OCI-M1 (cell line): ENCODE measurements around the gene DRICH1.
A peak's percentile ranks its signal among the peaks of the same experiment; 100 is the strongest.
"Not testable (repeated sequence)": the region's sequence is repeated elsewhere in the genome, so short reads cannot be mapped to it uniquely, and the experiment has no call there.

Experiments used
- DNase-seq: peaks from one replicate; lab custom pipeline; 2025; lab: John Stamatoyannopoulos, UW

Gene DRICH1

GRCh38 chr22:23598805-23599518 lies 33.2 kb downstream of the DRICH1 start:
- no peak for DNase-seq

DNA sequence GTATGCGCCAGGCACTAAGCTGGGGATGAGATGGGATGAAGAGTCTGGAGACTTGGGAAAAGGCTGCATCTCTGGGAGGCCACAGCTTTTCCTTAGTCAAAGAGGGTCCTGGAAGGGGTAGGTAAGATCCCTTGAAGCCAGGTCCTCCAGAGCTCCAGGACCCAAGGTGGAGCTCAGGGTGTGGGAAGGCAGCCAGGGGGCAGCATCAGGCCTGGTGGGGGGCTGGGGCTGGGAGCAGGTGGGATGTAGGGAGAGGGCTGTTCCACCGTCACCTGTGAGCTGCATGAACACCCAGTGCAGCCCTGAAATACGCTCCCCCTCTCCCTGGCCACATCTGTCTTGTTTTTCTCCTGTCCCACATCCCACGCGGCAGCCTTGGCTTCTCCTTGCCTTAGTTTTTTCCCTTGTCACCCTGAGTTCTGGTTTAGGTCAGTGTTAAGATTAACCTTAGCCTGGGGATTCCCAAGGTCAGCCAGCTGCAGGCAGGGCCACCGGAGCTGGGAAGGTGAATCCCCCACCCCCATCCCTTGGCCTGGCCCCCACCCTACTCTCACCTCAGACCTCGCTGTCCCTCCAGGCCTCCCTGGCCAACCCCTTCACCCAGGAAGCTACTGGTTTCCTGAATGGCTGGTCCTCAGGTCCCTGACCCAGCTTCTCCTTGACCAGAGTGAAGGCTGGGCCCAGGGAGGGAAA lies 34.4 kb downstream of the DRICH1 start:
- DNase-seq: not testable (repeated sequence)

GRCh38 chr22:23595904-23596303 lies 36.2 kb downstream of the DRICH1 start:
- not testable (repeated sequence) for DNase-seq

DNA sequence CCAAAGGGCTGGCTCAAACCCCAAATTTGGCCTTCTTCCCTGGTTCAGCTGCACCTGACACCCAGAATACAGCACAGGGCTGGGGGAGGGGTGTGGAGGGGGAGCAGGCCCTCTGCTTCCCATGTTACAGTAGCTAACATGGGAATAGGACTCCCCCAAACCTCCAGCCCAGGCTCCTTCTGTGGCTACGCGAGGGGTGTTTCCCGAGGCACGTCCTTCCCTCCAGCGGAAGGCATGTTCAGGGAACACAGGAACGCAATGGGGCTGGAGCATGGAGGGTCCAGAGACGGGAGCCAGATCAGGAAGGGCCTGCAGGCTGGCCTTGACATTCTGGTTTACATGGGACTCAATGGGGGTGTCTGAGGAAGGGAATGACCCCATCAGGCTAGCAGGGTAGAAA lies 40.3 kb downstream of the DRICH1 start:
- no peak for DNase-seq

DNA sequence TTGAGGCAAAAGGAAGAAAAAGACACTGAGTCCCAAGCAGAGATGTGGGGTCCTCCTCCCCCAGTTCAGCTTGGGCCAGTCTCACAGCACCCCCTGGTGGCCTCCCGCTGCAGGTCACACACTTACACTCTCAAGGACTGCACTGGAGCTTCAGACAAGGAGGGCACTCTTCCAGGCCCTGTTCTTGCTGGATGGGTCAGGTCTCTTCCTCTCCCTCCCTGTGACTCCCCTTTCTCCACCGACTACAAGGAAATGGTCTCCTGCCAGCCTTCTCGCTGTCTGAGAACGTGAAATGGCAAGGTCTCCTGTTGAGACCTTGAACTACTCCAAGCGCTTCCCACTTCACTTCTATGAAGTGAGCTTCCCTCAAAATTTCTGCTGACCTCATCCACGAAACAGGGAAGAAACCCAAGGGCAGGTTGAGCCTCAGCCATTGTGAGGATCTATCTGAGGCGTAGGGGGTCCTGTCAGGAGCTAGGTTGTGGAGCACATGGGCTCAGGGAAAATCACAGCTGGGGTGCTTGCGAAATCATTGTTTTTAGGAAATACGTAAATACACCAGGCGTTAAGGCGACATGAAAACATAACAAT lies 40.8 kb downstream of the DRICH1 start:
- peak; percentile 72 for DNase-seq

GRCh38 chr22:23583836-23584235 lies 48.3 kb downstream of the DRICH1 start:
- no peak for DNase-seq

DNA sequence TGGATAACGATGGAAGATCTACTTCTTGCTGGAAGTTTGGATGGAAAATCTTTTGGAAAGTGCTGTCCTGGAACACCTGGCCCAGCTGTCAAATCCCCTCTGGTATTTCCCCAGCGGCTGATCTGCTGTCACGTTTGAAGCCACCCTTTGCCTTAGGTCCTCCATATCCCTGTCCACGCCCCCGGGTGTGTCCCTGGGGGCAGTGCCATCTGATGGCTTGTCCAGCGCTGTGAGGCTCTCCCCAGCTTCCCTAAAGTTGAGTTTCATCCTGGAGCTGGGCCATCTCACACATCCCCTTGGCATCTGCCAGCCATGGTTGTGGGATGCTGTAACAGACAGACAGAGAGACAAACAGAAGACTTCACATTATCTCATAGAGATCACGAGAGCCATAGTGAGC lies 49.0 kb downstream of the DRICH1 start:
- no peak for DNase-seq

DNA sequence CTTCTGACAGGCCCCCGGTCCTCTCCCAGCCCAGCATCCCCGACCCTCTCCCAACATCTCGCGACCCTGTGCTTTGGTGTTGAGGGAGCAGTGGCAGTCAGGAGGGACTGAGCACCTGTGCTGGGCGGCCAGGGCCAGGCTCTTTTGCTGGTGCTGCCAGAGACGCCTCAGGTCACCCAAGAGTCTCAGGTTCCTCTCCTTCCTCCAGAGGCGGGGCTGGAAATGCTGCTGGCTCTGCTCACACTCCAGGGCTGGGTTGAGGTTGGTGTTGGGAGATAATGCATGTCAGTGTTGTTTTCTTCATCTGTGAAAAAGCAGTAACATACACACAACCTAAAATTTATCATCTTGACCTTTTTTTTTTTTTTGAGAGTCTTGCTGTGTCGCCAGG lies 50.9 kb downstream of the DRICH1 start:
- DNase-seq: no peak

GRCh38 chr22:23580576-23581259 lies 51.4 kb downstream of the DRICH1 start:
- DNase-seq: peak; percentile 51

DNA sequence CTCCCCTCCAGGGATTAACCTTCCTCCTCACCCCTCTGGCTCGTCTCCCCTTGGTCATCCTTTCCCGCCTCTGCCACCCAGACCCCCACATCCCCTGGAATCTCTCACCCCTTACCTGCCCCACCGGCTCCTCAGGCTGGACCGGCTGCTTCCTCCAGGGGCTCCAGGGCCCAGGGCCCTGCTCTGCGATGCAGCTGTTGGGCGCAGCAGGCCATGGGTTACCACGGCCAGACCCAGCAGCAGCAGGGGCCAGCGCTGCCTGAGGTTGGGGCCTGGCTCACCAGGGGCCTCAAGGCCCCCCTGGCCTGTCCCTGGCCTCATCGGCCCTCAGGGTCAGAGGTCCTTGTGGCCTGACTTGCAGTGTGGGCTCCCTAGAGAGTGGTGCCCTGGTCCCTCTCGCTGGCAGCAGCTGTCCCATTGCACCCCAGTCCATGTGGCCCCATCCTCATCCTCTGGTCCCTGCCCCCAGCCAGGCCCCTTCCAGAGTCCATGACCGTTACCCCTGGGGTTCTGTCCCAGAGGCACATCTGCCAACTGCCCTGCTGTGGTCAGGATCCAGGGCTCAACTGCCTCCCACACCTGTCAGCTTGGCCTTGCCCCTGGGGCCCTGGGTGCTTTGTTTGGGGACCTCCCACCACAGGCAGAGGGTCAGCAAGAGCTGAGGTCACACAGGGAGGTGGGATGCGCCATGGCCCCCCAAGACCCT lies 52.1 kb downstream of the DRICH1 start, which contains the start of gene IGLL1:
TSS of gene IGLL1 (minus strand) at position 421 of the 706 bp plus-strand sequence. CDS start at position 321, 100 bp downstream.
- DNase-seq: no peak

DNA sequence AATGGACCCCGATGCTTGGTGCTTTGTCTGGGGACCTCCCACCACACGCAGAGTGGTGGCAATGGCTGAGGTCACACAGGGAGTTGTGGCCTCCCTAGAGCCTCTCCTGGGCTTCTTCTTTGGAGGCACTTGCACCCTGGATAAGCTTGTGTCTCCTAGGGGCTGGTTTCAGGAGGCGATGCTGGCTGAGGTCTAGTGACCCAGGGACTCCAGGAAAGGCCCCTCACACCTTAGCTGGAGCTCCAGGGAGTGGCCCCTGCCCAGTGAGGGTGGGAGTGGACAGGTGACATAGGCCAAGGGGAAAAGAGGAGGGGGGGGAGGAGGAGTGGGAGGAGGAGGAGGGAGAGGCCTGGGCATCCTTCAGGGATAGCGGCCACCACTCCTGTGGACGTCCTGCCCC lies 52.8 kb downstream of the DRICH1 start:
- DNase-seq: no peak

DNA sequence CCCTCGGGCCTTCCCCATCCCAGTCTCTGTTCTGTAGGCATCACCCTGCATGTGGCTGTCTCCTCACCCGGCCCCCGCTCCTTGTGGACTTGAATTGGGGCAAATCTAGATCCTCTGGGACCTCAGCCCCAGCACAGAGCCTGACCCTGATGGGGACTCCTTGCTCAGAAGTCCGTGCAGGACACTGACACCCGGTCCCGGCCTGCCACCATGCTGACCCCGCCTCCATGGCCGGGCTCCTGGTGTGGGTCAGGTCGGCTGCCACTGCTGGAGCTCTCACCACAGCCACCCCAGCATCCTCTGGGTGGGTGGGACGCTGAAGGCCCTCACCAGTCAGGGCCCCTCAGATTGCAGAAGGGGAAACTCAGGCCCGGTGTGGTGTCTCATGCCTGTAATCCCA lies 53.8 kb downstream of the DRICH1 start:
- DNase-seq: no peak

DNA sequence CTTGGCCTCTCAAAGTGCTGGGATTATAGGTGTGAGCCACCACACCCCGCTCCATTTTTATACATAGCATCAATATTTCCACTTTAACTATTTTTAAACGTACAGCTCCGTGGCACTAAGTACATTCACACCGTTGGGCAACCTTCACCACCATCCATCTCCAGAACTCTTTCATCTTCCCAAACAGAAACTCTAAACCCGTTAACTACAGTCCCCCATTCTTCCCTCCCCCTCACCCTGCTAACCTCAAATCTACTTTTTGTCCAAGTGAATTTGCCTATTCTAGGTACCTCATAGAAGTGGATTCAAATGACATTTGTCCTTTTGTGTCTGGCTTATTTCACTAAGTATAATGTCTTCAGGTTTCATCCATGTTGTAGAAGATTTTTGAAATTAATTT lies 55.4 kb downstream of the DRICH1 start:
- DNase-seq: no peak

DNA sequence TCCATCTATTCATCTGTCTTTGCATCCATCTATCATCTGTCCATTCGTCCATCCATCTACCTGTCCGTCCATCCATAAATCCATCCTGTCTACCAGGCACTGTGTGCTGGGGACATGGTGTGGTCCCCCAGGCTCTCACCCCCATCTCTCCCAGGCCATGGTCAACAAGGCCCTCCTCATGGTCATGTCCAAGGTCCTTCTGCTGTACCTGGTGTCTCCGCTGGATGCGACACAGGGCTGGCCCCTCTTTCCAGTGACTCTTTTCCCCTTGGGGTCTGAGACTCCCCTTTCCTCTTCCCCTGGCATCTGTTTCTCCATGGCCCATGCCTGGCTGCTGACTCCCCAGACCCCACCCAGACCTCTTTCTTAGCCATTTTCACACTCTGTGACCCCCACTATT lies 56.5 kb downstream of the DRICH1 start:
- no peak for DNase-seq

- DNase-seq: no peak
These were observed 57.2 kb downstream of the DRICH1 start for GRCh38 chr22:23574877-23575276.

- DNase-seq: no peak
These were observed 57.7 kb downstream of the DRICH1 start for GRCh38 chr22:23574371-23574811.

DNA sequence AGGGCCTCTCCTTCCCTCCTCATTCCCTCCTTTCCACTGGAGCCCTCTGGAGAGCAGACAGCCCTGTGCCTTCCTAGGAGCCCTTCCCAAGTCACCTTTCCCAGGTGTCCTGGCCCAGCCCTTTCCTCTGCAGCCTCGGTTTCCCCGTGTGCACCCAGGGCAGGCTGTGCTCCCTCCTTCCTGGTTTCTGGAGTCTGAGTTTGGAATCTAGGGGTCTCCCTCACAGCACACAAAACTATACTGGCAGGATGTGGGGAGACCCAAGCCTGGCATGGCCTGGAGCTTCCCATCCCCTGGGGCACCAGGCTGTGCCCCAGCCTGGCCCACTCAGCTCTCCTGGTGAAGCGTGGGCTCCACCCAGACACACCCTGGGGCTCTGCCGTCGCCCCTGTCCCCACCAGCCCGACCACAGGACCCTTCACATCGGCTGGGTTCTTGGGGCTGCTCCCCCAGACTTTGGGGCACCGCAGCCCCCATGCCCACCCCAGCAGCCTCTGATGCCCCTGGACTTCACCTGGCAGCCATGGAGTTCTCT lies 58.4 kb downstream of the DRICH1 start:
- DNase-seq: not testable (repeated sequence)

GRCh38 chr22:23573106-23573505 lies 59.0 kb downstream of the DRICH1 start:
- DNase-seq: not testable (repeated sequence)

DNA sequence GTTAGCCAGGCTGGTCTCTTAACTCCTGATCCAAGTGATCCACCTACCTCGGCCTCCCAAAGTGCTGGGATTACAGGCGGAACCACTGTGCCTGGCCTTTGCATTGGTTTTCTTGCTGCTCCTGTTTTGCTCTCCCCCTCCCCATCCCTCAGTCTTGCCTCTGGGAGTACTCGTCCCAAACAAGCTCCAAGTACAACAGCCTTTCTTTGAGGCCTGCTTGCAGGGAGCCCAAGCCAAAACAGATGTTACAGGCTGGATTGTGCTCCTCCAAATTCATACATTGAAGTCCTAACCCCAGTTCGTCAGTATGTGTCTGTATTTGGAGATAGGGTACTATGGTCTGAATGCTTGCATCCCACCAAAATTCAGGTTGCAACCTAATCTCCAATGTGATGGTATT lies 60.6 kb downstream of the DRICH1 start:
- no peak for DNase-seq

GRCh38 chr22:23570681-23571080 lies 61.4 kb downstream of the DRICH1 start:
- no peak for DNase-seq

DNA sequence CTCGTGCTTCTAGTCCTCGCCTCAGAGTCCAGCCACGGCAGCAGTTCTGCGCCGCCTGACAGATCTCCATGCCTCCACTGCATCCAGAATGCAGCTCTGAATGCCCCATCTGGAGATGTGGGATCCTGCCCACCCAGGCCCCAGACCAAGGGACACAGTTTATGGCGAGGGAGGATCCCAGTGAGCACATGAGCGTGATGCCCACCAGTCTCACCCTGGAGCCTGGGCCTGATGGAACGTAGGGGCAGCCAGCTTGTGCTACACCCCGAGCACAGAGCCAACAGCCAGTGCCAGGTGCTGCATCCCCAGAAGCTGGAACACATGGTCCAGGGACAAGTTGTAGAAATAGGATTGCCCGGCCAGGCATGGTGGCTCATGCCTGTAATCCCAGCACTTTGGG lies 62.4 kb downstream of the DRICH1 start:
- no peak for DNase-seq

- DNase-seq: no peak
These were observed 62.8 kb downstream of the DRICH1 start for GRCh38 chr22:23569291-23569690.
